Measurements from ENCODE around the gene NXT1.

Gene NXT1

DNA sequence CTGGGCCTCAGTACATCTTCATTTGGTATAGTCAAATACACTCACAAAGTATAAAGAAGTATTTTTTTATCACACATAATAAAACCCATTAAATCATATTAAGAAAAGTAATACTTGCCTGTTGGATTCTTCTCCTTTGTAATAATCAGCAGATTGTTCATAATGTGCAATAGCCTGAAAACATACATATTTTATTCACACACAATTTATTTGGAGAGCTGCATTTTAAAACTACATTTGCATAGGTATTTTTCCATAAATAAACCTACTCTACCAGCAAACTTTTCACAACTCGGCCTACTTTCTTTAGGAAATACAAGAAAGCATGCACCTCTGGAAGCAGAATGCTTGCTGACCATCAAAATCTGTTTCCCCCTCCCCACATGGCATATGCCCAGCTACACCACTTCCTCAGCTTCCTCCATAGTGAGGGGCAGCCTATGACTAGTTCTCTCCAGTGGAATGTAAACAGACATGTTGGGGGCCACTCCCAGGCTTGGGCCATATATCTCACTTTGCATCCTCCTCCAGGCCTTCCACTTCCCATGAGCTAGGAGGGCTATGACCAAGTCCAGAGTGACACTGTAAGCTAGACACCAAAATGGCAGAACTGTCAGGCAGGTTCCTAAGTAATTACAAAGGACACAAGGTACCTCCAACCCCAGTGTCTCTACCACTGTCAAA is 39.6 kb downstream of the NXT1 start:
- no peak for DNase-seq

DNA sequence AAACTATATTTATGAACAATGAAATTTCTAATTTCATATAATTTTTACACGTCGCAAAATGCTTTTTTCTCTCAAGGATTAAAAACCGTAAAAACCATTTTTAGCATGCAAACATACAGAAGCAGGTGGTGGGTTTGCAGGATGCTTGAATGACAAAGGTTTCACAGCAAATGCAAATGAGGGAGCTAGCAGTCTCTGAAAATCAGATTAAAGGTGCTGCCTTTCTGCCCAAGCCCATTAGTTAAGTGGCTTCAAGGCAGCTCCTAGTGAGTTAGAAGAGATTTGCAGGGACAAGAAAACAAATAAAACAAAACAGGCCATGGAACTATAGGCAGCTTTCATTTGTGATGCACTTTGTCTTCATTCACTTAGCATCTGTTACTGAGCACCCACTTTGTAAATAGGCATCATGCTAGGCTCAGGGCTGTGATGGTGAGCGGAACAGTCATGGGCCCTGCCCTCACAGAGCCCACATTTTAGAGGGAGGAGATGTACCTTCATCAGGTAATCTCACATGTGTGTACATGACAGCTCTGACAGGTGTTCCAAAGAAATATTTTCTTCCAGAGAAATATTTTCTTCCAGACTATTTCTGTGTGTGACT is 41.2 kb downstream of the NXT1 start:
- no peak for DNase-seq

DNA sequence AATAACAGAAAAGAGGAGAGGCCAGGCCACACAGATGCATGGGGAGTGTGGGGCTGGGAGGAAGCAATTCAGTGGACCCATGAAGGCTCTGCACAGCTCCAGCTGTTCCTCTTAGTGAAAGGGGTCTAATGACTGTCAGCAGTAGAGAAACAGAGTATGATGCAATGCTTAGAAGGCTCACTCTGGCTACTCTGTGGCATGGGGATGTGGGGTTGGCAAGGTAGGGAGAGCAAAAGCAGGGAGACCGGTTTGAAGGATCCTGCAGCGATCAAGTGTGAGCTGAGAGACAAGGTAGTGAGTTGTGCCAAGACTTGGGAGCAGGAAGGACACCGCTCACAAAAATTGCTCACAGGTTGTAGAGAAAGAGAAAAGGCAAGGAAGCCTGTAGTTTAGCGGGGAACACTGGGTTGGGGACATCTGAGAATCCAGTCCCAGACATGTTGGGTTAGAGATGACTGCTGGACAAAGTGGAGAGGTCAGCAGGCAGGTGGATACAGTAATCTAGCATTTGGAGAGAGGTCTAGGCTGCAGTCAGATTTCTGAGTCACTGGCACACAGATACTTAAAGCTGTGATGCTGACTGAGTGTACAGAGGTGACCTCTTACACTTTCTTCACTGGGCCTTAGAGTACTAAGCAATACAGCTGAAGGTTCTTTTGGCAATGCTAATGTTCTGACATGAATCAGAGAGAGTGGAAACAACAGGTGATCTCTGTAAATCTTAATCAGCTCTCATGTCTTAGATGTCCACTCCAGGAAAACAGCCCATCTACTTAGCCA is 43.6 kb downstream of the NXT1 start:
- no peak for DNase-seq

DNA sequence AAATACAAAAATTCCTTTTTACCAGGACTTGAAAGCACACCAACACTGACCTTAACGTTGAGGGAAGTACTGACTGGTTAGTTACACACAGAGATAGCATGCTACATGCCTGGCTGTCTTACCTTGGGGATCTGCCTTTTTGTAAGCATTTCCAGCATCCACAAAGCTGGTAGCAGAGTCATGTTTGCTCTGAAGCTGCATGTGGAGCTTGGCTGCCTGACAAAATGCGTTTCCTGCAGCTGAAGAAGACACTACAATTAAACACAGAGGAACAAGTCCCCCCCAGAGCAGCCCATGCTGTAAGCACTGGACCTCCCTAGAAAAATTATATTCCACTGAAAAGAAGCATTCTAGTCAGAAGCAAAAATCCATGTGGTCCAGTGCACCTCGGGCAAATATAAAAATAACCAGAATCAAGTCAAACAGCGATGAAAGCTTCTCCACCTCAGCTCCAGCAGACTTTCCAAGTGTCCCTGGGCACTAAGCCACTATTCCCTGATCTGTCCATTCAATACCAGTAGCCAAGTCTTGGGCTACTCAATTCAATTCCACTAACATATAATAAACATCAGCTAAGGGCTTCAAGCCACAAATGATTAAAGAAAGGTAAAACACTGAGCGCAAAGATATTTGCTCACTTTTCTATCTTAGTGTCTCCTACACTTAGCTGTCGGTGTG is 46.5 kb downstream of the NXT1 start:
- no peak for DNase-seq

DNA sequence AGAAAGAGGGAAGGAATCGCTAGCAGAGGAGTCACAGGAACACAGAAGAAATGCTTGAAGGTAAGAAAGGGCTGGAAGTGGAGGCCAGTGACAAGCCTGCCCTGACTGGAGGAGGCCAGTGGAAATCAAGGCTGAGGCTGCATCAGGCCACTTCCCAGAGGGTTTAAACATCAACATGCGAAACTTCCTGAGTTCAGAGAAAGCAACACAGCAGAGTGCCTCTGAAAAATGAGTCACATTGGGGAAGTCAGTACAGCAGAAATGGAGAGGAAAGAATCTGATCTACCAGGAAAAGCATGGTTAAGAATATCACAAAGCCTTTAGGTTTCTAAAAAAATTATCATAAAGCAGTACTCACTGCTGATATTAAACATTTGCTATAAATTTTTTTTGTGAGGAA is 47.4 kb downstream of the NXT1 start:
- no peak for DNase-seq

DNA sequence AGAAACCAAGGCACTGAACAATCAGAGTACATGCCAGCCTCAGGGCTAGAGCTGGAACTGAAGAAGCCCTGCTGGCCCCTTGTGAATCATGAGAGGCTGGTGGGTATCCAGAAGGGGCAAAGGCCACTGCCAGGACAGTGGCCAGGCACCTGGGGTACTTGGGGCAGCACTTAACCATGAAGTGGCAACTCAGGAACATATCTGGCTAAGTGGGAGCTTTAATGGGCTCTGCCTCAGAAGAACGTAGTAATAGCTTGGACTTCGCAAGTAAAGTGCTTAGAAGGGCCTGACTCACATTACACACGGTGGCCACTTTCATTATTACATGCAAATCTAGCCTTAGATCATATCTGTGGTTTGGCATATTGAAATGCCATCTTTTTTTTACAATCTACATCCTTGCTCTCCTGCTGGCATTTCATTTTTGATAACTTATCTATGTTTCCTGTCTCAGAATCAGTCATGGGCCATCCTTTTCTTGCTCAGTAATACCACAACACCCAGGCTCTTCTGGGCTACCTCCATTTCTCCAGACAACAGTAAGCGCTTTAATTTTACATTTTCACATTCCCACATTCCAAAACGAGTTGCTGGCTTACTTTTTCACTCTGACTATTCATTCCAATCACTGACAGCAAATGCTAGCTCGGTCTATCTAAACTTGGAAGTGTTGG is 49.1 kb downstream of the NXT1 start:
- no peak for DNase-seq

DNA sequence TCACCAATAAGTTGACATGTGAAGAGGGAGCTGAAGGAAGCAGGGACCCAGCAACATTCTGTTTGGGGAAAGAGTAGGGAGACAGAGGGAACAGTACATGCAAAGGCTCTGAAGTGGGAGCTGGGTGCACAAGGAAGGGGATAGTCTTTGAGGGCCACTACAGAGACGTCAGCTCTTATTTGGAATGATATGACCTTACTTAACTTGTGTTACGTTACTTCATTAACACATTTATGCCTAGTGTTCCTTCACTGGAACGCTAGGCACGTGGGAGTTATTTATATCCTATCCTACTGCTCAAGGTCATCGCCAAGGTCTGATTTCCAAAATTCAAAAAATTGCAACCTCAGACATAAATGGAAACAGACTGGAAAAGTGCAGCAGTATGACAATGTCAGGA is 50.5 kb downstream of the NXT1 start:
- no peak for DNase-seq

DNA sequence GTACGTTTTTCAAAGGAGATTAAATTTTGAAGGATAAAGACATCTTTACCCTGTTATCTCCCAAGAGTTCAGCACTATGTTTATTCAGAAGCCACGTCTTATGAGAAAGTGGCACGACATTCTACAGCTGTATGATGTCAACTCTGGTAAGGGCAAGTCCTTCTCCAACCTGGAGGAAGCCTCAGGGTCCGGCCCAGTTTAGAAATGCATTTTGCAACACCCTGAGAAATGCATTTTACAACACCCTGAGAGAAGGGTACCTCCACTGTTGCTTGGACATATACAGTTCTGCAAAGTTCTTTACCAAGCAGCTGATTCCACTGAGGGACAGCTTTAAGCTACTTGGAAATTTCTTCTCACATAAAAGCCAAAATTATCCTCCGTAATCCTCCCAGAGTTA is 53.2 kb downstream of the NXT1 start:
- DNase-seq: no peak

DNA sequence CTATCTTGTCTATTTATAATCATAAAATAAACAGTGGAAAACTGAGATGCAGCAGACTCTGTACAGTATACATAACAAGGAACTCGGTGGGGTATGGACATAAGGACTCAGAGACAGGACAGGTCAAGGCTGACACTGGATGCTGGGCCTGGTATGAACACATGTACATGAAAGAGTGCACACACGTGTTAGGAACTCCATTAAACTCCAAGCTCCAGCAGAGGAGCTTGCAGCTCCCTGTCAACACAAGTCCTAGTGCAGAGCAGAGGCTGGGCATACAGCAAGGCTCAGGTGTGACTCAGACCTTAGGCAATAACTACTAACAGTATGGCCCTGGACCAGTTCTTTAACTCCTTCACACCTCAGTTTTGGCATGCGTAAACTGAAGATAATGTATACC is 53.6 kb downstream of the NXT1 start:
- DNase-seq: no peak
